ENCODE data around the gene PSMA1.
"Not testable (repeated sequence)": the region's sequence is repeated elsewhere in the genome, so short reads cannot be mapped to it uniquely, and the experiment has no call there.

PSMA1 gene

GRCh38 chr11:14519917-14520746 lies at the start of gene PSMA1:
Gene PSMA1 (minus strand): TSS chr11:14520386. CDS start chr11:14520299, 87 bp downstream.
- peak; percentile 86 to 96 for DNase-seq

- not testable (repeated sequence) for DNase-seq
Observed at GRCh38 chr11:14569516-14569915, 49.3 kb upstream of the PSMA1 start.

- no peak for DNase-seq
Observed at GRCh38 chr11:14567064-14567651, 47.0 kb upstream of the PSMA1 start.

GRCh38 chr11:14566331-14567063 lies 46.3 kb upstream of the PSMA1 start:
- no peak for DNase-seq

GRCh38 chr11:14565845-14566244 lies 45.7 kb upstream of the PSMA1 start:
- no peak for DNase-seq

- DNase-seq = no peak
Observed at GRCh38 chr11:14555818-14556217, 35.6 kb upstream of the PSMA1 start.

- peak in 1 of 2 experiments; percentile 51 for DNase-seq
Observed at GRCh38 chr11:14554959-14555358, 34.8 kb upstream of the PSMA1 start.

- DNase-seq = no peak
Observed at GRCh38 chr11:14552089-14552488, 31.9 kb upstream of the PSMA1 start.

GRCh38 chr11:14551380-14551779 lies 31.2 kb upstream of the PSMA1 start:
- no peak for DNase-seq

GRCh38 chr11:14549891-14550290 lies 29.7 kb upstream of the PSMA1 start:
- no peak for DNase-seq

GRCh38 chr11:14547440-14547839 lies 27.3 kb upstream of the PSMA1 start:
- DNase-seq = no peak

- no peak for DNase-seq
Observed at GRCh38 chr11:14546672-14547071, 26.5 kb upstream of the PSMA1 start.

GRCh38 chr11:14544611-14545010 lies 24.4 kb upstream of the PSMA1 start:
- no peak for DNase-seq

GRCh38 chr11:14543260-14543659 lies 23.1 kb upstream of the PSMA1 start:
- DNase-seq = no peak

GRCh38 chr11:14542324-14542723 lies 22.1 kb upstream of the PSMA1 start:
- peak; percentile 66 to 75 for DNase-seq

- peak; percentile 54 to 58 for DNase-seq
Observed at GRCh38 chr11:14541192-14541947, 21.2 kb upstream of the PSMA1 start.

GRCh38 chr11:14539982-14540421 lies 19.8 kb upstream of the PSMA1 start:
- DNase-seq = no peak

GRCh38 chr11:14538926-14539554 lies 18.9 kb upstream of the PSMA1 start:
- no peak for DNase-seq

GRCh38 chr11:14538271-14538925 lies 18.2 kb upstream of the PSMA1 start:
- DNase-seq = peak; percentile 87 to 91

GRCh38 chr11:14537134-14537599 lies 17.0 kb upstream of the PSMA1 start:
- peak; percentile 26 to 61 for DNase-seq

- not testable (repeated sequence) for DNase-seq
Observed at GRCh38 chr11:14535166-14535565, 15.0 kb upstream of the PSMA1 start.

- DNase-seq = no peak
Observed at GRCh38 chr11:14529951-14530350, 9.8 kb upstream of the PSMA1 start.

Measured in NCI-H446 (cell line).